GM10248 (cell line): ENCODE data around the gene TNFAIP8.

Experiments used
- CTCF ChIA-PET: fragments of 300-600 bp; sonication (Branson Sonifier 250); formaldehyde crosslinking; extraction: SDS; loops from one replicate; lab custom pipeline; 2021; ENCODE audit warnings: antibody characterized with exemption; lab: Yijun Ruan, JAX
- POLR2A ChIA-PET: fragments of 350-650 bp; sonication (Branson Sonifier 250); formaldehyde crosslinking; extraction: SDS; loops from one replicate; lab custom pipeline; 2020; ENCODE audit warnings: antibody characterized with exemption; lab: Yijun Ruan, JAX
- DNase-seq: peaks from one replicate; pipeline ENCODE4 v3.0.0; 2012; ENCODE audit errors: extremely low spot score
- CTCF ChIP-seq: IDR thresholded peaks from 2 replicates; pipeline ENCODE4 v1.5.1; 2012; ENCODE audit warnings: mild to moderate bottlenecking, low read depth; ENCODE audit errors: extremely low read depth, missing control alignments, control extremely low read depth

The TNFAIP8 gene

GRCh38 chr5:119338326-119338946 is 17.4 kb upstream of the TNFAIP8 start:
- DNase-seq, result no peak
- CTCF ChIA-PET, result interaction anchor here (0.9 to 19.2 kb wide), 10 partner anchors 12 to 350 kb away, joined by 3 to 191 read pairs (median 18); partner anchors contain the start of genes DTWD2 and TNFAIP8
- TF ChIP-seq CTCF, result no peak
- POLR2A ChIA-PET, result interaction anchor here (1.0 kb wide), 1 partner anchor 48 kb away, joined by 3 read pairs; no protein-coding TSS in a partner anchor

GRCh38 chr5:119339344-119339743 is 16.5 kb upstream of the TNFAIP8 start:
- no peak for DNase-seq
- no peak for TF ChIP-seq CTCF
- CTCF ChIA-PET, result interaction anchor here (2.8 to 19.2 kb wide), 7 partner anchors 13 to 351 kb away, joined by 11 to 191 read pairs (median 24); partner anchors contain the start of genes DTWD2 and TNFAIP8
- POLR2A ChIA-PET, result interaction anchor here (1.0 kb wide), 1 partner anchor 49 kb away, joined by 3 read pairs; no protein-coding TSS in a partner anchor

- POLR2A ChIA-PET, result interaction anchor here (0.6 to 0.8 kb wide), 2 partner anchors 34 to 72 kb away, joined by 3 to 4 read pairs; no protein-coding TSS in a partner anchor
Observed at GRCh38 chr5:119339965-119340364, 15.9 kb upstream of the TNFAIP8 start.

GRCh38 chr5:119340597-119341218 is 15.1 kb upstream of the TNFAIP8 start:
- peak; percentile 55 for DNase-seq
- CTCF ChIA-PET, result interaction anchor here (0.9 to 19.2 kb wide), 11 partner anchors 9 to 352 kb away, joined by 3 to 191 read pairs (median 11); partner anchors contain the start of genes DTWD2 and TNFAIP8
- POLR2A ChIA-PET, result interaction anchor here (0.6 to 0.8 kb wide), 2 partner anchors 35 to 72 kb away, joined by 3 to 4 read pairs; no protein-coding TSS in a partner anchor
- TF ChIP-seq CTCF, result no peak

More at GRCh38 chr5:119339965-119340364, 15.9 kb upstream of the TNFAIP8 start:
- no peak for TF ChIP-seq CTCF
- CTCF ChIA-PET, result interaction anchor here (0.9 to 19.2 kb wide), 11 partner anchors 9 to 352 kb away, joined by 3 to 191 read pairs (median 11); partner anchors contain the start of genes DTWD2 and TNFAIP8
- no peak for DNase-seq

- no peak for TF ChIP-seq CTCF
- CTCF ChIA-PET, result interaction anchor here (0.9 to 19.2 kb wide), 12 partner anchors 9 to 353 kb away, joined by 3 to 191 read pairs (median 12); partner anchors contain the start of genes DTWD2 and TNFAIP8
- no peak for DNase-seq
- POLR2A ChIA-PET, result interaction anchor here (0.8 kb wide), 1 partner anchor 11 kb away, joined by 4 read pairs; no protein-coding TSS in a partner anchor
Observed at GRCh38 chr5:119341452-119342349, 14.1 kb upstream of the TNFAIP8 start.
